ENCODE results near the gene ELMOD3. TPM values are rescaled to one million over a fixed set of nuclear protein-coding genes. Genes with fewer than 3 reads are reported as not detected.

ELMOD3 gene
- polyA plus RNA-seq, 1 experiment = 26.3 TPM

DNA sequence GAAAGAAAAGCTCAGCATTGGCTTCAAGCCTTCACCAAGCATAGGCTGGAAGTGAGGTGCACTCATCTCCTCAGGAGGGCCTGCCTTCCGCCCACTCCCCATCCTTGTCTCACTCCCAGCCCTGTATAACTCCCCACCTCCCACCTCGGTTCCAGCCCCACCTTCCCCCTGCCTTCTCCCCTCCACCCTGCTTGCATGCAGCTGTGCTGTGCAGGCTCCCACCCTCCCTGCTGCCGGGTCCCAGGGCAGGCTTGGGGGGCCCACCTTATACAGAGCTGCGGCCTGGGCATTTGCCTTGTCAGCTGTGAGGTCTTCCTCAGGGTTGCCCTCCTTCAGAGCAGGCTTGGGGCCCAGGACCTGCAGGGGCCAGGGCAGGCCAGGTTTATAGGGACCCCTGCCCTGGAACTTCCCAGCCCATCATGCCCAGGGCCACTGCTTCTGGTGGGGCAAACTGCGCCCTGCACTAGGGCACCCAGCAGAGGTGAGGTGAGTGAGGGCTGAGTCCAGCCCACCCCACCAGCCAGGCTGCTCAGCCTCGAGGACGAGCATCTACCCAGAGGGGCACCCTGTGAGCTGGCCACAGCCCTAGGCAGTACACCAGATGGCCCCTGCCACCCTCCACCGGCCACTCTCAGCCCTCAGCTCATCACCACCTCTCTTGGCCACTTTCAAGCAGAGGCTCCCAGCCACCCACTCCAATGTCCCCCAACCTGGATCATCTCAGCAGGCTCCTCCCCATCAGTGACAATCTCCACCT is 44.0 kb downstream of the ELMOD3 start:
- Histone ChIP-seq H3K4me3 (ENCODE audit: low read depth, low read length) (no peak overlapping the region), H3K27me3 (ENCODE audit: control insufficient read depth, insufficient read depth, low read length) (no peaks in the 10 kb centered on the region), H3K36me3 (ENCODE audit: control insufficient read depth, insufficient read depth, low read length) (peaks cover 12% of the 10 kb centered on the region)
- ChIA-PET POLR2A (no interaction called here), CTCF (interaction anchor here (0.7 kb wide), 1 partner anchor 12 kb away, joined by 3 read pairs; no protein-coding TSS in a partner anchor)
- no peak for DNase-seq (ENCODE audit: low read depth)
- TF ChIP-seq, protein P1, sequence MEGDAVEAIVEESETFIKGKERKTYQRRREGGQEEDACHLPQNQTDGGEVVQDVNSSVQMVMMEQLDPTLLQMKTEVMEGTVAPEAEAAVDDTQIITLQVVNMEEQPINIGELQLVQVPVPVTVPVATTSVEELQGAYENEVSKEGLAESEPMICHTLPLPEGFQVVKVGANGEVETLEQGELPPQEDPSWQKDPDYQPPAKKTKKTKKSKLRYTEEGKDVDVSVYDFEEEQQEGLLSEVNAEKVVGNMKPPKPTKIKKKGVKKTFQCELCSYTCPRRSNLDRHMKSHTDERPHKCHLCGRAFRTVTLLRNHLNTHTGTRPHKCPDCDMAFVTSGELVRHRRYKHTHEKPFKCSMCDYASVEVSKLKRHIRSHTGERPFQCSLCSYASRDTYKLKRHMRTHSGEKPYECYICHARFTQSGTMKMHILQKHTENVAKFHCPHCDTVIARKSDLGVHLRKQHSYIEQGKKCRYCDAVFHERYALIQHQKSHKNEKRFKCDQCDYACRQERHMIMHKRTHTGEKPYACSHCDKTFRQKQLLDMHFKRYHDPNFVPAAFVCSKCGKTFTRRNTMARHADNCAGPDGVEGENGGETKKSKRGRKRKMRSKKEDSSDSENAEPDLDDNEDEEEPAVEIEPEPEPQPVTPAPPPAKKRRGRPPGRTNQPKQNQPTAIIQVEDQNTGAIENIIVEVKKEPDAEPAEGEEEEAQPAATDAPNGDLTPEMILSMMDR (IDR thresholded peaks at IDR 0.05; ENCODE audit: insufficient read depth, low read depth, low read length) = no peak

DNA sequence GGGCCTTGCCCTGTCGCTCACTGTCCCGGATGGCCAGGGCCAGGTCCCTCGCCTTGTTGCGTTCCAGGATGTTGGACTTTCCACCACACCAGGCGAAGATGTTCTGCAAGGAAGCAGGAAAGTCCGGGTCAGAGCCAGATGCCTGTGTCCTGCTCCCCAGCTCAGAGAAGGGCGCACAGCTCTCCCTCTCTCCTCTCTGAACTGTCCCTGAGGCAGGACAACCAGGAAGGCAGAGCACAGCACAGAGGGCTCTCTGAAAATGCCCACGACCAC is 44.5 kb downstream of the ELMOD3 start:
- Histone ChIP-seq H3K4me3 (ENCODE audit: low read depth, low read length) (no peak overlapping the region), H3K27me3 (ENCODE audit: control insufficient read depth, insufficient read depth, low read length) (no peaks in the 10 kb centered on the region), H3K36me3 (ENCODE audit: control insufficient read depth, insufficient read depth, low read length) (peaks cover 12% of the 10 kb centered on the region)
- DNase-seq (ENCODE audit: low read depth) = no peak
- ChIA-PET CTCF (interaction anchor here (0.7 kb wide), 1 partner anchor 13 kb away, joined by 3 read pairs; no protein-coding TSS in a partner anchor), POLR2A (no interaction called here)
- TF ChIP-seq, protein P1 (IDR thresholded peaks at IDR 0.05; ENCODE audit: insufficient read depth, low read depth, low read length) = no peak

DNA sequence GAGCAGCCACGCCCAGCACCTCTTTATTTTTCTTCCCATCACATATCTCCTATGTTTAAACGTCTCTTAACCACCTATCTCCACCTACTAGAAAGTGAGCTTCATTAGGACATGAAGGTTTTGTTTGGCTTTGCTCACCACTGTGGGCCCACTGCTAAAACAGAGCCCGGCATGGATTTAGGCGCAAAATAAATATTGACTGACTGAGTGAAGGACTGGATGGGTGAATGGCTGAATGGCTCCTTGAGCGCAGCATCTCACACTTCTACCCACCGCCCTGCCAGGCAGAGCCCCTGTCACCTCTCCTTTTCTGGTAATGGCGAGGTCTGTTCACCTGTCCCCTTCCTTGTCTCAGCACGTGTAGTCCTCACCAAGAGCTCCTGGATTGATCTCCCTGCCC is 45.5 kb downstream of the ELMOD3 start:
- DNase-seq (ENCODE audit: low read depth) = no peak
- TF ChIP-seq, protein P1 (IDR thresholded peaks at IDR 0.05; ENCODE audit: insufficient read depth, low read depth, low read length) = no peak

DNA sequence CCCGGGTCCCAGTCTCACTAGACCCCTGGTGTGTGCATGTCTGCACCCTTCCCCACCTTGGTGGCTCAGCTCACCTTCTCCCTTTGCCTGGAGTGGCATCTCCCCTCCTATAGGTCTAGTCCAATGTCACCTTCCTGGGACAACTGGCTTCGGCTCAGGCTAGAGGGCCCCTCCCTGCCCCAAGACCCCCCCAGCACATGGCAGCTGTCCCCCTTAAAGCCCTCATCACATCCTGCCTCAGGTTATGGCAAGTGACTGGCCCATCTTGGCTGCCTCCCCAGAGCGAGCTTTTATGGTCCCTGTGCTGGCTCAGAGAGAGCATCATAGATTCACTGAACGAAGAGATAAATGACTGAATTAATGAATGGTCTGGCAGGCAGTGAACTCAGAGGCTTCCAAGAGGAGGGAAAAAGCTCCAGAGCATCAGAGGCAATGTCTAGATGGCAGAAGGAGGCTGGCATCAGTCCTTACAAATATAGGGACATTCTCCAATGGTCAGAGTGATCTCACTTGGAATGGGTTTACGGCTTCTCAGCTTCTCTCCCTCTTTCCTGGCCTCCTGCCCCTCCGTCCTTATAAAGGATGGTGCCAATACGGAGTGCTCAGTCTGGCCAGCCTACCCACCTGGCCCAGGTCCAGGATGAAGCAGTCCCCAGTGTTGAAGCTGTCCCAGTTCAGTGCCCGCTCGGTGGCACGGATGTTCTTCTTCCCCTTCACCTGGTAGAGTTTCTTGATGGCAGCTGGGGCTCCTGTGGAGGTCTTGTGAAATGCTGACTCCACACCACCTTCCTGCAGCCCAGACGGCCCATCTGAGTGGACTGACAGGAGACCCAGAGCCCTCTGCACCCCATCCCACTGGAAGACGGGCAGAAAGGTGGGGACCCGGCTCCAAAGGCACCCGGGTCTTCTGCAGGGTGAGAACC is 46.2 kb downstream of the ELMOD3 start:
- DNase-seq (ENCODE audit: low read depth) = no peak
- peaks cover 9% of the 10 kb centered on the region for H3K36me3 ChIP-seq (ENCODE audit: control insufficient read depth, insufficient read depth, low read length)
- TF ChIP-seq, protein P1 (IDR thresholded peaks at IDR 0.05; ENCODE audit: insufficient read depth, low read depth, low read length) = no peak
- ChIA-PET POLR2A (no interaction called here), CTCF (interaction anchor here (1.7 to 2.1 kb wide), 2 partner anchors 10 to 236 kb away, joined by 3 to 5 read pairs; no protein-coding TSS in a partner anchor)
- no peaks in the 10 kb centered on the region for H3K27me3 ChIP-seq (ENCODE audit: control insufficient read depth, insufficient read depth, low read length)
- H3K4me3 ChIP-seq (ENCODE audit: low read depth, low read length) = no peak overlapping the region

More for the DNA sequence above, 45.5 kb downstream of the ELMOD3 start:
- CTCF ChIA-PET = interaction anchor here (1.7 to 2.1 kb wide), 2 partner anchors 9 to 237 kb away, joined by 3 to 5 read pairs; no protein-coding TSS in a partner anchor
- H3K4me3 ChIP-seq (ENCODE audit: low read depth, low read length) = no peak overlapping the region
- H3K27me3 ChIP-seq (ENCODE audit: control insufficient read depth, insufficient read depth, low read length) = no peaks in the 10 kb centered on the region
- POLR2A ChIA-PET = no interaction called here
- peaks cover 12% of the 10 kb centered on the region for H3K36me3 ChIP-seq (ENCODE audit: control insufficient read depth, insufficient read depth, low read length)

DNA sequence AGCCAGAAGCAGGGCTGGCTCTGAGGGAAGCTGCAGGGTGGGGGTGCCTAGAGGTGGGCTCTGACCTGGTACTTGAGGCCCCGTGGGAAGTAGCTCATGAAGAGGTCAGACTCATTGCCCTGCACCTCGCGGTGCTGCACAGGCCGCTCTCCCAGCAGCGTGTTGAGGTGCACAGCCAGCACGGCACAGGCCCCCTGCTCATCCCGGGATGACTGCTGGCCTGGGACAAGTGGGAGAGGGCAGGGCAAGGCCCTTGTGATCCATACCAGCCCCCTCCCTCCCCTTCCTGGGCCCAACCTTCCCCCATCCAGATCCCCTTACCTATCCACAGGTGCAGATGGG is 46.9 kb downstream of the ELMOD3 start:
- Histone ChIP-seq H3K27me3 (ENCODE audit: control insufficient read depth, insufficient read depth, low read length) (no peaks in the 10 kb centered on the region), H3K4me3 (ENCODE audit: low read depth, low read length) (no peak overlapping the region), H3K36me3 (ENCODE audit: control insufficient read depth, insufficient read depth, low read length) (peaks cover 9% of the 10 kb centered on the region)
- POLR2A ChIA-PET = no interaction called here
- CTCF ChIA-PET = interaction anchor here (1.7 to 2.1 kb wide), 2 partner anchors 10 to 235 kb away, joined by 3 to 5 read pairs; no protein-coding TSS in a partner anchor
- no peak for DNase-seq (ENCODE audit: low read depth)
- TF ChIP-seq, protein P1 (IDR thresholded peaks at IDR 0.05; ENCODE audit: insufficient read depth, low read depth, low read length) = no peak
